ENCODE results near the gene SBNO2.

SBNO2 gene

GRCh38 chr19:1073956-1074517 is 100.0 kb downstream of the SBNO2 start:
- peaks cover 28% of the 10 kb centered on the region for H3K36me3 ChIP-seq (ENCODE audit: control insufficient read depth, insufficient read depth, low read length)
- H3K9ac ChIP-seq (ENCODE audit: low read depth, low read length), result no peak overlapping the region
- H3K9me3 ChIP-seq (ENCODE audit: control insufficient read depth, insufficient read depth, low read length), result no peaks in the 10 kb centered on the region
- no peak overlapping the region for H3K27ac ChIP-seq (ENCODE audit: low read depth, low read length)
- H3K4me1 ChIP-seq (ENCODE audit: control insufficient read depth, insufficient read depth, low read length), result no peaks in the 10 kb centered on the region
- H3K27me3 ChIP-seq (ENCODE audit: control insufficient read depth, insufficient read depth, low read length), result peaks cover 4% of the 10 kb centered on the region
- H3K4me3 ChIP-seq (ENCODE audit: low read depth, low read length), result no peak overlapping the region

GRCh38 chr19:1073063-1073955 is 100.8 kb downstream of the SBNO2 start:
- Histone ChIP-seq H3K27me3 (ENCODE audit: control insufficient read depth, insufficient read depth, low read length) (peaks cover 4% of the 10 kb centered on the region), H3K9me3 (ENCODE audit: control insufficient read depth, insufficient read depth, low read length) (no peaks in the 10 kb centered on the region), H3K9ac (ENCODE audit: low read depth, low read length) (no peak overlapping the region), H3K4me3 (ENCODE audit: low read depth, low read length) (no peak overlapping the region), H3K36me3 (ENCODE audit: control insufficient read depth, insufficient read depth, low read length) (peaks cover 28% of the 10 kb centered on the region), H3K27ac (ENCODE audit: low read depth, low read length) (no peak overlapping the region), H3K4me1 (ENCODE audit: control insufficient read depth, insufficient read depth, low read length) (no peaks in the 10 kb centered on the region)

- no peaks in the 10 kb centered on the region for H3K9me3 ChIP-seq (ENCODE audit: control insufficient read depth, insufficient read depth, low read length)
- H3K4me1 ChIP-seq (ENCODE audit: control insufficient read depth, insufficient read depth, low read length), result no peaks in the 10 kb centered on the region
- no peak overlapping the region for H3K27ac ChIP-seq (ENCODE audit: low read depth, low read length)
- H3K9ac ChIP-seq (ENCODE audit: low read depth, low read length), result no peak overlapping the region
- no peak overlapping the region for H3K4me3 ChIP-seq (ENCODE audit: low read depth, low read length)
- peaks cover 24% of the 10 kb centered on the region for H3K36me3 ChIP-seq (ENCODE audit: control insufficient read depth, insufficient read depth, low read length)
- H3K27me3 ChIP-seq (ENCODE audit: control insufficient read depth, insufficient read depth, low read length), result peaks cover 7% of the 10 kb centered on the region
Measured at GRCh38 chr19:1072371-1073015, 101.6 kb downstream of the SBNO2 start.

GRCh38 chr19:1070931-1071791 is 102.9 kb downstream of the SBNO2 start:
- no peaks in the 10 kb centered on the region for H3K4me1 ChIP-seq (ENCODE audit: control insufficient read depth, insufficient read depth, low read length)
- H3K4me3 ChIP-seq (ENCODE audit: low read depth, low read length), result peak overlapping the region; percentile 71
- H3K9ac ChIP-seq (ENCODE audit: low read depth, low read length), result peak overlapping the region; percentile 85; the same call in 1 of the 2 replicates
- H3K36me3 ChIP-seq (ENCODE audit: control insufficient read depth, insufficient read depth, low read length), result peaks cover 24% of the 10 kb centered on the region
- H3K9me3 ChIP-seq (ENCODE audit: control insufficient read depth, insufficient read depth, low read length), result no peaks in the 10 kb centered on the region
- H3K27me3 ChIP-seq (ENCODE audit: control insufficient read depth, insufficient read depth, low read length), result peaks cover 15% of the 10 kb centered on the region
- peak overlapping the region; percentile 35 for H3K27ac ChIP-seq (ENCODE audit: low read depth, low read length)

- no peak overlapping the region for H3K9ac ChIP-seq (ENCODE audit: low read depth, low read length)
- peaks cover 21% of the 10 kb centered on the region for H3K27me3 ChIP-seq (ENCODE audit: control insufficient read depth, insufficient read depth, low read length)
- no peak overlapping the region for H3K27ac ChIP-seq (ENCODE audit: low read depth, low read length)
- H3K36me3 ChIP-seq (ENCODE audit: control insufficient read depth, insufficient read depth, low read length), result peaks cover 19% of the 10 kb centered on the region
- H3K4me1 ChIP-seq (ENCODE audit: control insufficient read depth, insufficient read depth, low read length), result 0 out of 2 replicates have a peak, but pooled peaks cover 4% of the 10 kb centered on the region
- H3K4me3 ChIP-seq (ENCODE audit: low read depth, low read length), result peak overlapping the region; percentile 71
- no peaks in the 10 kb centered on the region for H3K9me3 ChIP-seq (ENCODE audit: control insufficient read depth, insufficient read depth, low read length)
Measured at GRCh38 chr19:1070576-1070930, 103.5 kb downstream of the SBNO2 start.

GRCh38 chr19:1069009-1069779 is 104.9 kb downstream of the SBNO2 start:
- Histone ChIP-seq H3K27me3 (ENCODE audit: control insufficient read depth, insufficient read depth, low read length) (peaks cover 25% of the 10 kb centered on the region), H3K4me3 (ENCODE audit: low read depth, low read length) (no peak overlapping the region), H3K36me3 (ENCODE audit: control insufficient read depth, insufficient read depth, low read length) (peaks cover 12% of the 10 kb centered on the region; the same call in 1 of the 2 replicates), H3K27ac (ENCODE audit: low read depth, low read length) (no peak overlapping the region), H3K9ac (ENCODE audit: low read depth, low read length) (no peak overlapping the region), H3K4me1 (ENCODE audit: control insufficient read depth, insufficient read depth, low read length) (0 out of 2 replicates have a peak, but pooled peaks cover 10% of the 10 kb centered on the region), H3K9me3 (ENCODE audit: control insufficient read depth, insufficient read depth, low read length) (no peaks in the 10 kb centered on the region)

GRCh38 chr19:1068009-1069001 is 105.8 kb downstream of the SBNO2 start:
- Histone ChIP-seq H3K27me3 (ENCODE audit: control insufficient read depth, insufficient read depth, low read length) (peaks cover 25% of the 10 kb centered on the region), H3K9ac (ENCODE audit: low read depth, low read length) (no peak overlapping the region), H3K36me3 (ENCODE audit: control insufficient read depth, insufficient read depth, low read length) (peaks cover 3% of the 10 kb centered on the region; the same call in 1 of the 2 replicates), H3K4me1 (ENCODE audit: control insufficient read depth, insufficient read depth, low read length) (peaks cover 10% of the 10 kb centered on the region; the same call in 1 of the 2 replicates), H3K4me3 (ENCODE audit: low read depth, low read length) (no peak overlapping the region), H3K27ac (ENCODE audit: low read depth, low read length) (no peak overlapping the region), H3K9me3 (ENCODE audit: control insufficient read depth, insufficient read depth, low read length) (no peaks in the 10 kb centered on the region)

- Histone ChIP-seq H3K9ac (ENCODE audit: low read depth, low read length) (no peak overlapping the region), H3K27ac (ENCODE audit: low read depth, low read length) (no peak overlapping the region), H3K4me3 (ENCODE audit: low read depth, low read length) (peak overlapping the region; percentile 58; the same call in 1 of the 2 replicates), H3K4me1 (ENCODE audit: control insufficient read depth, insufficient read depth, low read length) (peaks cover 10% of the 10 kb centered on the region; the same call in 1 of the 2 replicates), H3K36me3 (ENCODE audit: control insufficient read depth, insufficient read depth, low read length) (no peaks in the 10 kb centered on the region), H3K27me3 (ENCODE audit: control insufficient read depth, insufficient read depth, low read length) (peaks cover 25% of the 10 kb centered on the region), H3K9me3 (ENCODE audit: control insufficient read depth, insufficient read depth, low read length) (no peaks in the 10 kb centered on the region)
Measured at GRCh38 chr19:1067341-1067957, 106.6 kb downstream of the SBNO2 start.

GRCh38 chr19:1066748-1067340 is 107.2 kb downstream of the SBNO2 start, which contains the start of gene ARHGAP45:
Gene ARHGAP45 (plus strand): TSS chr19:1067167. CDS start chr19:1067406, 239 bp downstream.
- H3K27ac ChIP-seq (ENCODE audit: low read depth, low read length), result no peak within 1 kb of the TSS
- H3K4me3 ChIP-seq (ENCODE audit: low read depth, low read length), result peak within 1 kb of the TSS; percentile 58; the same call in 1 of the 2 replicates
- H3K36me3 ChIP-seq (ENCODE audit: control insufficient read depth, insufficient read depth, low read length), result no peaks in the 10 kb centered on the region
- no peak within 1 kb of the TSS for H3K9ac ChIP-seq (ENCODE audit: low read depth, low read length)
- H3K4me1 ChIP-seq (ENCODE audit: control insufficient read depth, insufficient read depth, low read length), result peaks cover 10% of the 10 kb centered on the region; the same call in 1 of the 2 replicates
- no peaks in the 10 kb centered on the region for H3K9me3 ChIP-seq (ENCODE audit: control insufficient read depth, insufficient read depth, low read length)
- peaks cover 24% of the 10 kb centered on the region for H3K27me3 ChIP-seq (ENCODE audit: control insufficient read depth, insufficient read depth, low read length)
